Sigmoid colon (tissue), 4 donors: ENCODE measurements around the gene LAGE3.

Source experiments
- CTCF ChIP-seq, 4 experiments: fragments of 450-650 bp in 3 of 4; fragments of 200-600 bp in 1 of 4; IDR thresholded peaks; one replicate each; pipeline ENCODE4 v1.5.1; 2016 to 2019; ENCODE audit warnings: antibody characterized with exemption in 4 of 4, mild to moderate bottlenecking in 3 of 4, moderate library complexity in 2 of 4
- POLR2A ChIP-seq, 2 donors: fragments of 450-650 bp; IDR thresholded peaks; one replicate each; pipeline ENCODE4 v1.6.1; 2016; ENCODE audit warnings: antibody characterized with exemption in 2 of 2, mild to moderate bottlenecking in 2 of 2, moderate library complexity in 2 of 2
- POLR2AphosphoS5 ChIP-seq, 4 donors: sonication (generic); formaldehyde crosslinking; IDR thresholded peaks; one replicate each; pipeline ENCODE4 v1.6.1; 2017; ENCODE audit warnings: antibody characterized with exemption in 4 of 4

GRCh38 chrX:154490021-154490413, 10.9 kb upstream of the LAGE3 start:
- TF ChIP-seq CTCF (IDR thresholded peaks at IDR 0.05) (no peak), POLR2A (IDR thresholded peaks at IDR 0.05) (no peak), POLR2AphosphoS5 (IDR thresholded peaks at IDR 0.05) (no peak)
